Stimulated activated CD4-positive, alpha-beta T cell treated with anti-CD3 and anti-CD28 coated beads, Interleukin-1b, Interleukin-23, amount 100 ng/mL, for 1 hour (primary cell): ENCODE data around the gene HERC6.
A peak's percentile ranks its signal among the peaks of the same experiment; 100 is the strongest.
"Not testable (repeated sequence)": the region's sequence is repeated elsewhere in the genome, so short reads cannot be mapped to it uniquely, and the experiment has no call there.

Experiments used
- DNase-seq, 2 donors: peaks; one replicate each; pipeline ENCODE4 v3.0.0-alpha.2; 2020; ENCODE audit warnings: low read depth in 2 of 2

HERC6 gene

GRCh38 chr4:88446124-88446523, 67.5 kb downstream of the HERC6 start:
- DNase-seq = no peak

DNA sequence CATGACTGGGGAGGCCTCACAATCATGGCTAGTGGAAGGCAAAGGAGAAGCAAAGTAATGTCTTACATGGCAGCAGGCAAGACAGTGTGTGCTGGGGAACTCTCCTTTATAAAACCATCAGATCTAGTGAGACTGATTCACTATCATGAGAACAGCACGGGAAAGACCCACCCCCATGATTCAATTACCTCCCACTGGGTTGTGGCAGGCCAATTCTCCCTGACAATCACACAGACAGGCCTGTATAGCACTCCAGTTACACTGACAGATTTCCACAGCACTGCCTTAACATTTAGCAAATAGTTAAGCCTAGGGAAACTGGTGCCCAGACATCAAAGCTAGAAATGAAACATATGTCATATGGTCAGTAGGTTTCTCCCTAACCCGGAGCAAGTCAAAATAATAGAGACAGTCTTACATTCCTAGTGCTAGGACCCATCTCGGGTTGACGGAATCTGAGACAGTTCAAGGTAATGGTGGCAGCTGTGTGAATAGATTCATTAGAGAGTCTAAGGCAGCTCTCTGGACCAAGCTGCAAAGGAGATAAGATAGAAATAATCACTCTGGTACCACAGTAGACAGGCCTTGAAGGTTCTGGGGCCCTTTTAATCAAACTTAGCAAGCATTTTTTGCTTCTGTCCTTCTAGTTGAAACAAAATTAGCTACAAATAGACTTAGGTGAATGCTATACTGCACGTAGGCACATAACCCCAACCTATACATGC, 68.9 kb downstream of the HERC6 start:
- DNase-seq = no peak

DNA sequence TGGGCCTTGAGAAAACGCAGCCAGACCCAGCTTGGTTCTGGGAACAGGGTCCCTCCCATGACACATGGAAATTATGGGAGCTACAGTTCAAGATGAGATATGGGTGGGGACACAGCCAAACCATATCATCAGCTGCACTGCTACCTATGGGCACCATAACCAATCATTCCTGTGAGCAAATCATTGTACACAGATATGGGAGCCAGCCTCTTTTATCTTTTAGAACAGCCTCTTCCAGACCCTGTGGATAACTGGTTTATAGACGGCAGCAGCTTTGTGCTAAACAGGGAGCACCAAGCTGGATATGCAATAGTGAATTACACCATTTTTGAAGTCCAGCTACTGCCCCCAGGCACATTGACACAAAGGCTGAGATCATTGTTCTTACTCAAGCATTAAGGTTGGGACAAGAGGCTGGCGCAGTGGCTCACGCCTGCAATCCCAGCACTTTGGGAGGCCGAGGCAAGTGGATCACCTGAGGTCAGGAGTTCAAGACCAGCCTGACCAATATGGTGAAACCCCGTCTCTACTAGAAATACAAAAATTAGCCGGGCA, 69.6 kb downstream of the HERC6 start:
- DNase-seq = not testable (repeated sequence)

DNA sequence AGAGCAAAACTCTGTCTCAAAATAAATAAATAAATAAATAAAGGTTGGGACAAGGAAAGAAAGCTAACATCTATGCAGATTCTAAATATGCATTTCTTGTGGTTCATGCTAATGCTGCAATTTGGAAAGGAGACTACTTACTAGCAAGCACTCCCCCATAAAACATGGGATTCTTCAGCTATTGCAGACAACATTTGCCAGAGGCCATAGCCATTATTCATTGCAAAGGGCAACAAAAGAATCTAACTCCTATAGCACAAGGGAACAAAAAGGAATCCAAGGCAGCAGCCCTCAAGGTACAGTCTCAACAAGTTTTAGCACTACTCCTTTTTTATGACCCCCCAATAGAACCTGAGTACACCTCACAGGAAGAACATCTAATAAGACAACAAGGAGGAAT, 70.2 kb downstream of the HERC6 start:
- DNase-seq = no peak

GRCh38 chr4:88449290-88449689, 70.6 kb downstream of the HERC6 start:
- DNase-seq = no peak

DNA sequence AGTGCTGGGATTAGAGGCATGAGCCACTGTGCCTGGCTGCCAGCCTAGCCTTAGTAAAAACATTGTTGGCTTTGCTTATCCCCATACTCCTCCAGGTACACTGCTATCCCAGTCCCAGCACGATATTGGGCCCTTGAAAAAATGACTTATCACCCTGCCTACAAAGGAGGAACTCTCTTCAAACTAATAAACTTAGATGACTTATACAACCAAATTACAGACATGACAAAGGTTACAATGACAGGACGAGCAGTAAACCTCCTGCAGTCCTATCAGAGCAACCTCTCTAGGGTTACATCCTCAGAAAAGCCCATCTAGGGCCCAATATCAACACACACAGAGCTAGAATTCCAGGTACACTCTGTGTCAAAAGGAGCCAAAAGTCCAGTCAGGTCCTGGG, 72.6 kb downstream of the HERC6 start:
- no peak for DNase-seq

- no peak for DNase-seq
Measured at GRCh38 chr4:88452912-88453311, 74.3 kb downstream of the HERC6 start.

DNA sequence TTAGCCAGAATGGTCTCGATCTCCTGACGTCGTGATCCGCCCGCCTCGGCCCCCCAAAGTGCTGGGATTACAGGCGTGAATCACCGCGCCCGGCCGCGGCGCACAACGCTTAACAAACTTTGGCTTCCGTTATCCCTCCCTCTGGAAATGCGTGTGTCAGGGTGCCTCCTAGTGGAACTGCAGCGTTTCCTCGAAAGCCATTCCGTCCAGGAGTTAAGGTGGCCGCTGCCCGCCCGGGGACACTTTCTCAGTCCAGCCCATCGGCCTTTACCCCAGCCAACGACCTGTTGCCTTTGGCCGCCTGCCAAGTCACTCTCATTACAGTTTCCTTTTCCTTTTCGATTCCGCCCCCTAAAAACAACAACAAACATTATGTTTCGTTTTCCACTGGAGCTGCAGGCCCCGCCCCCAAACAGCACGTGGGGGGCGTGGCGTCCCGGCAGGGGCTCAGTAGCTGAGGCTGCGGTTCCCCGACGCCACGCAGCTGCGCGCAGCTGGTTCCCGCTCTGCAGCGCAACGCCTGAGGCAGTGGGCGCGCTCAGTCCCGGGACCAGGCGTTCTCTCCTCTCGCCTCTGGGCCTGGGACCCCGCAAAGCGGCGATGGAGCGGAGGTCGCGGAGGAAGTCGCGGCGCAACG, 78.1 kb downstream of the HERC6 start, which contains the start of gene HERC5:
TSS of gene HERC5 (plus strand) at position 450 of the 637 bp plus-strand sequence. CDS start at position 601, 151 bp downstream.
- DNase-seq = peak; percentile 73 to 77

DNA sequence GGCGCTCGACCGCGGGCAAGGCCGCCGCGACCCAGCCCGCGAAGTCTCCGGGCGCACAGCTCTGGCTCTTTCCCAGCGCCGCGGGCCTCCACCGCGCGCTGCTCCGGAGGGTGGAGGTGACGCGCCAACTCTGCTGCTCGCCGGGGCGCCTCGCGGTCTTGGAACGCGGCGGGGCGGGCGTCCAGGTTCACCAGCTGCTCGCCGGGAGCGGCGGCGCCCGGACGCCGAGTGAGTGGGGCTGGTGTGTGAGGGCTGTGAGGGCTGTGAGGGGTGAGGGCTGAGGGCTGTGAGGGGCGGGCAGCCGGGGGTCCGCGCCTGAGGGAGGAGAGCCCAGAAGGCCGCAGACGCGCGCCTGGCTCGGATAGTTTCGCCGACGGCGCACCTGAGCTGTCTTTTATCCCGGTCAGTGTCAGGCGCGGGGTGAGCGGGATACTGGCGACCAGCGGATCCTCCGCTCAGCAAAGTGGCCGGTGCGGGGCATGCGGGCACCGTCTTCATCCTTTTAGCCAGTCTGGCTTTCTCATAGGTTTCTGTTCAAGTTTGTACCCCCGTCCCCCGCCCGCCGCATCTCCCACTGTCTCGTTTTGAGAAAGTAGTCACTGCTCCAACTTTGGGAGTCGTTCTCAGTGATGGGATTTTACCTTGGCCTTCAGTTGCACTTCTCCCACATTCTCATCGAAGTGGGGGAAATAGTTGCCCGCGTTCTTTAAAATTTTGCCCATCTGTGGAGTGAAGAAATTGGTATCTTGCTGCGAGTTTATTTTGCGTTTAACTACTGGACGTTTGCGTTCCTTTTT, 78.9 kb downstream of the HERC6 start:
- no peak for DNase-seq

- DNase-seq = no peak
Measured at GRCh38 chr4:88458104-88458740, 79.6 kb downstream of the HERC6 start.

- DNase-seq = no peak
Measured at GRCh38 chr4:88465653-88466192, 87.1 kb downstream of the HERC6 start.

GRCh38 chr4:88467392-88467791, 88.7 kb downstream of the HERC6 start:
- DNase-seq = no peak

GRCh38 chr4:88477229-88477860, 98.7 kb downstream of the HERC6 start:
- no peak for DNase-seq

- DNase-seq = no peak
Measured at GRCh38 chr4:88478247-88478646, 99.6 kb downstream of the HERC6 start.

DNA sequence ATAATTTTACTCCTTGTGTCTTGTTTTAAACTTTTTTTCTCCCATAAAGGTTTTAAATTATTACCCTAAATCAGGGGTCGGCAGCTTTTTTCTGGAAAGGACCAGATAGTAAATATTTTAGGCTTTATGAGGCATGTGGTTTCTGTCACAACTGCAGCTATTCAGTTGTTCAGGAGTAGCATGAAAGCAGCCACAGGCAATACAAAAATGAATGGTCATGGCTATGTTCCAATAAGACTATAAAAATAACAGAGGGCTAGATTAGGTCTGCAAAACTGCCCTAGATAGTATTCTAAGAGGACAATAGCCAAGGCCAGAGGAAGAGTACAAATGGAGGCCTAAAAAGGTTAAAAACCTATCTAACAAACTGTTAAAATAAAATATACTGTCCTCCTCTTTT, 102.9 kb downstream of the HERC6 start:
- DNase-seq = no peak

DNA sequence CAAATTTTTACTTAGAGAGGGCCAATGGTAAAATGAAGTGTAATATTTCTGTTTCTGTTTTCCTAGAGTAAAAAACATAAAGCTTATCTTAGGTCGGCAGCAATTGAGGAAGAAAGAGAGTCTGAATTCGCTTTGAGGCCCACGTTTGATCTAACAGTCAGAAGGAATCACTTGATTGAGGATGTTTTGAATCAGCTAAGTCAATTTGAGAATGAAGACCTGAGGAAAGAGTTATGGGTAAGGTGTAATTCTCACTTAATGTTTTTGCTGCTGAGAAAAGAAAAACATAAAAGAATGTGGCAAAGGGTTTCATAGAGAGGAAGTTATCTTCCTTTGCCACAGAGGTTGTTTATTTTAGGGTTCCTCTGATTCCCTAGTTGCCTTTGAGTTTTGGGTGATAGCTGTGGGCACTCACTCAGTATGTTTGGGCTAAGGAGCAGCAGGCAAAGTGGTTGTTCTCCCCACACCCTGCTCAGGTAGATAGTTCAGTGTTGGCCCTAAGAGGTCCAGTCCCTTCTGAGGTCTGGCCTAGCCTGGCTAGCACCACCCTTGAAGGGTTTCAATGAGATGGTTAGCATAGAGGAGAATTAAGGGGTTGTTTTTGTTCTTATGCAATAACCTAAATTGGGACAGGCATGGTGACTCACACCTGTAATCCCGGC, 110.6 kb downstream of the HERC6 start:
- DNase-seq = no peak
